CD4-positive, alpha-beta T cell (primary cell): Measurements from ENCODE around the gene STX3. TPM values are rescaled to one million over a fixed set of nuclear protein-coding genes. Genes with fewer than 3 reads are reported as not detected.

Experiments used
- ATAC-seq: fragments of 200-7000 bp; cut with Tn5 transposase; one replicate; pipeline ENCODE4 v1.10.0; 2022; ENCODE audit warnings: mild to moderate bottlenecking; ENCODE audit not compliant: poor library complexity
- CTCF ChIA-PET: fragments of 350-600 bp; sonication (Branson Sonifier 250); formaldehyde crosslinking; loops from one replicate; lab custom pipeline; 2021; ENCODE audit warnings: antibody characterized with exemption, inconsistent platforms; lab: Charles Lee
- POLR2A ChIA-PET: fragments of 350-600 bp; sonication (Branson Sonifier 250); formaldehyde crosslinking; loops from one replicate; lab custom pipeline; 2021; ENCODE audit warnings: antibody characterized with exemption, inconsistent platforms; lab: Charles Lee
- DNase-seq, 14 experiments: peaks; one replicate each; pipeline ENCODE4 v3.0.0-alpha.2; 2013 to 2020; ENCODE audit warnings: mixed read lengths in 2 of 14
- H3K27ac ChIP-seq, 2 donors: one replicate each; pipeline versions ENCODE4 v1.5.1 to v1.7.0; 2013; ENCODE audit warnings: low read length in 2 of 2, low read depth in 1 of 2, mild to moderate bottlenecking in 1 of 2
- H3K27me3 ChIP-seq, 2 experiments: 1 replicate in 1 of 2; 2 replicates in 1 of 2; pipeline versions ENCODE4 v1.6.1 to v1.7.0; 2013; ENCODE audit warnings: low read length in 2 of 2, control low read depth in 1 of 2, mild to moderate bottlenecking in 1 of 2, moderate library complexity in 1 of 2; ENCODE audit not compliant: insufficient read depth in 2 of 2, control insufficient read depth in 1 of 2
- H3K36me3 ChIP-seq: one replicate; pipeline ENCODE4 v1.6.1; 2013; ENCODE audit warnings: low read length, control low read depth; ENCODE audit not compliant: insufficient read depth
- H3K4me1 ChIP-seq: one replicate; pipeline ENCODE4 v1.6.1; 2013; ENCODE audit warnings: low read length, control low read depth; ENCODE audit not compliant: insufficient read depth
- H3K4me3 ChIP-seq: one replicate; pipeline ENCODE4 v1.5.1; 2013; ENCODE audit warnings: mild to moderate bottlenecking, low read length, moderate library complexity
- H3K9me3 ChIP-seq, 2 experiments: 1 replicate in 1 of 2; 2 replicates in 1 of 2; pipeline versions ENCODE4 v1.6.1 to v1.7.0; 2013; ENCODE audit warnings: low read length in 2 of 2, mild to moderate bottlenecking in 2 of 2, control low read depth in 1 of 2, moderate library complexity in 1 of 2; ENCODE audit not compliant: control insufficient read depth in 1 of 2, insufficient read depth in 1 of 2
- H3K27ac Mint-ChIP-seq: one replicate; pipeline ENCODE4 v1.8.0; 2020; ENCODE audit warnings: mixed read lengths
- H3K27me3 Mint-ChIP-seq: one replicate; pipeline ENCODE4 v1.8.0; 2021; ENCODE audit warnings: mixed read lengths
- H3K36me3 Mint-ChIP-seq: one replicate; pipeline ENCODE4 v1.8.0; 2021; ENCODE audit warnings: low read depth, mixed read lengths
- H3K4me1 Mint-ChIP-seq: one replicate; pipeline ENCODE4 v1.8.0; 2021; ENCODE audit warnings: low read depth, mixed read lengths
- H3K4me3 Mint-ChIP-seq: one replicate; pipeline ENCODE4 v1.8.0; 2020; ENCODE audit warnings: mild to moderate bottlenecking, mixed read lengths
- H3K9me3 Mint-ChIP-seq: one replicate; pipeline ENCODE4 v1.8.0; 2020; ENCODE audit warnings: mixed read lengths
- intact Hi-C, 2 experiments: fragments of 100-400 bp; cut with DNase I in 1 of 2; cut with micrococcal nuclease in 1 of 2; formaldehyde crosslinking; loops; one replicate each; pipeline versions ENCODE4 v1.15.1 to v1.9.0; 2023 to 2025; cut with DNase I, micrococcal nuclease
- total RNA-seq, 174 experiments: library from RNA in 2 of 174; stranded (reverse) in 2 of 174; gene quantifications; one replicate each; pipeline ENCODE4 v1.2.3 and lab custom pipeline; 2021 to 2026
- TF ChIP-seq, protein P1 (sequence below): fragments of 200-600 bp; IDR thresholded peaks from one replicate; pipeline ENCODE4 v1.8.0; 2022; ENCODE audit warnings: antibody characterized with exemption, mild to moderate bottlenecking

STX3 gene
- total RNA-seq, 2 experiments from 2014 or later: 4.6 to 6.4 TPM

DNA sequence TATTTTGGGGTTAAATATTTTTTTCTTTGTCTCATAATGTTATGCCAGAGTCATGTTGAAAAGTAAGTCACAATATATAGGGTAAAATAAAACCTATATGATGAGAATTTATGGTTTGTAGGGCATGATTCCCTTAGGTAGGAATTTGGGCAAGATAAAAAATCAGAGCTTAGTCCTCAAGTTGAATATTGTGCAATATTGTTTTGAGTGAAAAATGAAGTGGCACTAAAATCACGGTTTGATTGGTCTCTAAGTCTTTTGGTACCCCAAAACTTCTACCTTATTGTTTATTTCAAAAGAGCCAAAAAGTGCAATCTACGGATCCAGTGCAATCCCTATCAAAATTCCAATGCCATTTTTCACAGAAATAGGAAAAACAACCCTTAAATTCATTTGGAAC is 57.0 kb downstream of the STX3 start:
- intact Hi-C loops: loop anchor here (5.0 to 10.0 kb wide), 4 partner anchors 117 to 255 kb away; partner anchors contain the start of gene PATL1 (in 1 of the 2)
- CTCF ChIA-PET: no interaction called here
- H3K27ac ChIP-seq: no peak overlapping the region

DNA sequence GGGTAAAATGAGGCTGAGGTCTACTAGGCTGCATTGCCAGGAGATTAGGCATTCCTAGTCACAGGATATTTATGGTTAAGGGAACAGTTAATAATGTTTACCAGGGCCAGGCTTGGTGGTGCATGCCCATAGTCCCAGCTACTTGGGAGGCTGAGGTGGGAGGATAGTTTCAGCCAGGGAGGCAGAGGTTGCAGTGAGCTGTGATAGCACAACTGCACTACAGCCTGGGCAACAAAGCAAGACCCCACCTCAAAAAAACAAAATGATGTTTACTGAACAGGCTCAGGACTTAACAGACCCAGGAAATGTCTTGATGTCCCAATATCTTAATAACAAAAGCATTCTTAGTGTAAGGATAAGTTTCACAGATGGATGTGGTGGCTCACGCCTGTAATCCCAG is 58.2 kb downstream of the STX3 start:
- peaks cover 3% of the 10 kb centered on the region for H3K27me3 Mint-ChIP-seq
- no peak overlapping the region for H3K4me3 Mint-ChIP-seq
- intact Hi-C loops: loop anchor here (5.0 to 10.0 kb wide), 4 partner anchors 119 to 256 kb away; partner anchors contain the start of gene PATL1 (in 1 of the 2)

More for the DNA sequence above, 57.0 kb downstream of the STX3 start:
- TF ChIP-seq, protein P1, sequence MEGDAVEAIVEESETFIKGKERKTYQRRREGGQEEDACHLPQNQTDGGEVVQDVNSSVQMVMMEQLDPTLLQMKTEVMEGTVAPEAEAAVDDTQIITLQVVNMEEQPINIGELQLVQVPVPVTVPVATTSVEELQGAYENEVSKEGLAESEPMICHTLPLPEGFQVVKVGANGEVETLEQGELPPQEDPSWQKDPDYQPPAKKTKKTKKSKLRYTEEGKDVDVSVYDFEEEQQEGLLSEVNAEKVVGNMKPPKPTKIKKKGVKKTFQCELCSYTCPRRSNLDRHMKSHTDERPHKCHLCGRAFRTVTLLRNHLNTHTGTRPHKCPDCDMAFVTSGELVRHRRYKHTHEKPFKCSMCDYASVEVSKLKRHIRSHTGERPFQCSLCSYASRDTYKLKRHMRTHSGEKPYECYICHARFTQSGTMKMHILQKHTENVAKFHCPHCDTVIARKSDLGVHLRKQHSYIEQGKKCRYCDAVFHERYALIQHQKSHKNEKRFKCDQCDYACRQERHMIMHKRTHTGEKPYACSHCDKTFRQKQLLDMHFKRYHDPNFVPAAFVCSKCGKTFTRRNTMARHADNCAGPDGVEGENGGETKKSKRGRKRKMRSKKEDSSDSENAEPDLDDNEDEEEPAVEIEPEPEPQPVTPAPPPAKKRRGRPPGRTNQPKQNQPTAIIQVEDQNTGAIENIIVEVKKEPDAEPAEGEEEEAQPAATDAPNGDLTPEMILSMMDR: no peak
- Mint-ChIP-seq H3K36me3 (peaks cover 27% of the 10 kb centered on the region), H3K27ac (no peak overlapping the region), H3K27me3 (peaks cover 3% of the 10 kb centered on the region), H3K4me1 (peaks cover 33% of the 10 kb centered on the region), H3K9me3 (peaks cover 6% of the 10 kb centered on the region), H3K4me3 (no peak overlapping the region)
- peaks cover 25% of the 10 kb centered on the region for H3K4me1 ChIP-seq
- peaks cover 14% of the 10 kb centered on the region for H3K36me3 ChIP-seq
- POLR2A ChIA-PET: interaction anchor here (0.6 to 2.4 kb wide), 2 partner anchors 197 to 651 kb away, joined by 3 to 14 read pairs; partner anchors contain the start of gene OSBP
- H3K9me3 ChIP-seq: no peaks in the 10 kb centered on the region
- no peak overlapping the region for H3K4me3 ChIP-seq
- no peak for DNase-seq
- no peak for ATAC-seq
- H3K27me3 ChIP-seq: no peaks in the 10 kb centered on the region

DNA sequence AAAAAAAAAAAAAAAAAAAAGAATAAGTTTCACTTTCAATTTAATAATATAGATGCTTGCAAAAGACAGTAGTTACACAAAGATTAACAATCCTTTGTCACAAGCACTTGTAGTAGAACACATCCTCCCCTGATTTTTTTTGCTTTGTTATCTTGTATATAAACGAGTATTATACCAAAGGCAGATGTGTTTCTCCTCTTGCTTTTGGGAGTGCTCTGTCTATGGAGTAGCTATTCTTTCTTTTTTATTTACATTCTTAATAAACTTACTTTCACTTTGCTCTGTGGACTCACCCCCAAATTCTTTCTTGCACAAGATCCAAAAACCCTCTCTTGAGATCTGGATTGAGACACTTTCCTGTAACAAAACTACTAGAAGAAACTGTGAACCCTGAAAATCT is 58.8 kb downstream of the STX3 start:
- H3K27ac ChIP-seq: no peak overlapping the region
- Mint-ChIP-seq H3K27me3 (peaks cover 3% of the 10 kb centered on the region), H3K4me1 (peaks cover 37% of the 10 kb centered on the region), H3K36me3 (peaks cover 13% of the 10 kb centered on the region), H3K27ac (peak overlapping the region; percentile 39), H3K4me3 (no peak overlapping the region), H3K9me3 (peaks cover 6% of the 10 kb centered on the region)
- no peaks in the 10 kb centered on the region for H3K36me3 ChIP-seq
- ATAC-seq (no peak), DNase-seq (peak in 1 of 14 experiments; percentile 4)
- H3K27me3 ChIP-seq: no peaks in the 10 kb centered on the region
- peak overlapping the region; percentile 16 for H3K4me3 ChIP-seq
- intact Hi-C loops: loop anchor here (5.0 to 10.0 kb wide), 4 partner anchors 119 to 257 kb away; partner anchors contain the start of gene PATL1 (in 1 of the 2)
- TF ChIP-seq, protein P1: no peak
- peaks cover 31% of the 10 kb centered on the region for H3K4me1 ChIP-seq
- CTCF ChIA-PET: interaction anchor here (0.7 to 1.4 kb wide), 2 partner anchors 9 to 105 kb away, joined by 3 to 4 read pairs; no protein-coding TSS in a partner anchor
- no peaks in the 10 kb centered on the region for H3K9me3 ChIP-seq
- POLR2A ChIA-PET: no interaction called here

More for the DNA sequence above, 58.2 kb downstream of the STX3 start:
- TF ChIP-seq, protein P1: no peak
- Mint-ChIP-seq H3K36me3 (peaks cover 18% of the 10 kb centered on the region), H3K4me1 (peaks cover 36% of the 10 kb centered on the region), H3K9me3 (peaks cover 6% of the 10 kb centered on the region), H3K27ac (no peak overlapping the region)
- H3K4me3 ChIP-seq: no peak overlapping the region
- H3K4me1 ChIP-seq: peaks cover 25% of the 10 kb centered on the region
- peaks cover 5% of the 10 kb centered on the region for H3K36me3 ChIP-seq
- CTCF ChIA-PET: no interaction called here
- H3K27ac ChIP-seq: no peak overlapping the region
- ATAC-seq: no peak
- POLR2A ChIA-PET: no interaction called here
- DNase-seq: no peak
- H3K9me3 ChIP-seq: no peaks in the 10 kb centered on the region
- no peaks in the 10 kb centered on the region for H3K27me3 ChIP-seq
